HK-2 (cell line): ENCODE measurements around the gene MFAP3L.

Experiments
- DNase-seq: peaks from one replicate; pipeline ENCODE4 v3.0.0-alpha.2; 2018; ENCODE audit not compliant: unreplicated experiment

MFAP3L gene

DNA sequence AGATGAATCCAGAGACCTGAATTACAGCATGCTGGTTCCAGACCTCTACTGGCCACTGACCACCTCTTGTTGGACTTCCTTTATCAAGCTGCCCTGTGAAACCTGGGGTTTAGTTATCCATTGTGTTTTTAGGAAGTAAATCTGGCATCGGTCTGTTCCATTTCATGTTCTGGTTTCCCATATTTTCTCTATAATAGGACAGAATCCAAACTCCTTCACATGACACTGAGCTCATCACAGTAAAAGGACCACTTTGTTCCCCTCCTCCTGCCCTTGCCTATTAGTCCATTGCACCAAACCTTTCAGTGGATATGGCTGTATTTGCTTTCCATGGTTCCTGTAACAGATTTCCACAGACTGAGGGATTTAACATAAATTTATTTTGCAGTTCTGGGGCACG is 4.0 kb downstream of the MFAP3L start:
- DNase-seq, result no peak

DNA sequence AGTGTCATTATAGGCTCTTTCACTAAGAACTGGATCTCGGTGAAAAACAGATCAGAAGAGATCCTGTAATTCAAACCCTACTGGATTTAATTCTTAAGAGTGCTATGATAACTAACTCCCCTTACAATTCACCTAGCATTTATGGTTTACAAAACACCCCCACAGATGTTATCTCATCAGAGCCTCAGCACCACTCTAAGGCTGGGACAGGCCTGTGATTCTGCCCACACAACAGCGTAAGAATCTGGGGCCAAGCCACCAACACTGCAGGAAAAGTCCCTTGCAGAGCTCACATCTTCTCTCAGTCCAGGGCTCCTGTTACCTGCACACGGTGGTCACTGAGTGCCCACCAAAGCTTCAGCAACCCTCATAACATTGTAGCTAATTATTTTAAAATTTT is 8.9 kb downstream of the MFAP3L start:
- no peak for DNase-seq

- no peak for DNase-seq
Observed at GRCh38 chr4:170015285-170015684, 10.9 kb downstream of the MFAP3L start.

- no peak for DNase-seq
Observed at GRCh38 chr4:170014359-170015011, 11.7 kb downstream of the MFAP3L start.

DNA sequence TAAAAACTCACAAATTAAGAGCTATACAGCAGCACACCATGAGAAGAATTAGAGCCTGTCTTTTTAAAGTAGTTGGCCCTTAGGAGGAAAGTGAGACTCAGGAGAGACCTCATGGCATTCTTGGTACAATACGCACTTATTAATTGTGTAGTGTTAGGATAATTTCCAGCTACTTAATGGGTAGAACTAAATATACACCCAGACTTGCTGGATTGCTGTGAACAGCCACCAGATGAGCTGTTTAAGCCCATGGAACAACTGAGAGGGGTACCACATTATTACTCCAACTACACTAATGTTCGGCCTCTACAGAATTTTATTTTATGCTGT is 13.6 kb downstream of the MFAP3L start:
- no peak for DNase-seq

- DNase-seq, result no peak
Observed at GRCh38 chr4:170011921-170012628, 14.1 kb downstream of the MFAP3L start.

DNA sequence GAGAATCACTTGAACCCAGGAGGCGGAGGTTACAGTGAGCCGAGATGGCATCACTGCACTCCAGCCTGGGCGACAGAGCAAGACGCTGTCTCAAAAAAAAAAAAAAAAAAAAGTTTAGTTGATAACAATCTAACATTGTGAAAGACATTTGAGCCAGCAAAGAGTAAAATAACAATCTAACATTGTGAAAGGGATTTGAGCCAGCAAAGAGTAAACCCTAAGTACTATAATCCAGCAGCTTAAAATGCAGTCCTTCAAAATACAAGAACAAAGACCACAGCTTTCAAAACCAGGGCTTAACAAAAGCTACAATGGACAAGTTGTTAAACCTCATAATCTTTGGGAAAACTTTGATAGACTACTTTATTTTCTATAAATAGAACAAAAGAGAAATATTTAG is 16.9 kb downstream of the MFAP3L start:
- no peak for DNase-seq

GRCh38 chr4:170008801-170009200 is 17.4 kb downstream of the MFAP3L start:
- DNase-seq, result no peak

- DNase-seq, result no peak
Observed at GRCh38 chr4:170008371-170008770, 17.8 kb downstream of the MFAP3L start.

DNA sequence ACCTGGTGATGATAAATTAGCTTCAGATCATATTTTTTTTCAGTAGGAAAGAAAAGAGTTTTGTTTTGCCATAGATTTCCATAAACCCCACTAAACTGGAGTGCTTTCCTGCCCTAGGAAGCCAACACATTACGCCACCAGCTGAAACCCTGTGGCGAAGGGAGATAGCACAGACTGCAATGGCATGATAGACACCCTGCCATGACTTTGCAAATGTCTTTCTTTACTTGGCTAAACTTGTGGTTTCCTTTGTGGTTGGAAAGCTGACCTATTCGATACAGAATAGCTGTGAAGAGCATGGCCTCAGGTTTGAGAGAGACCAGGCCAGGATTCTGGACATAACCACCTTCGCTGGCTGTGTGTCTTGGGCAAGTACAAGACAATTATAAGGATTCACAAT is 19.1 kb downstream of the MFAP3L start:
- no peak for DNase-seq

- DNase-seq, result no peak
Observed at GRCh38 chr4:170005472-170005871, 20.7 kb downstream of the MFAP3L start.

- DNase-seq, result no peak
Observed at GRCh38 chr4:170004651-170005295, 21.4 kb downstream of the MFAP3L start.

GRCh38 chr4:170003071-170004070 is 22.8 kb downstream of the MFAP3L start:
- no peak for DNase-seq

DNA sequence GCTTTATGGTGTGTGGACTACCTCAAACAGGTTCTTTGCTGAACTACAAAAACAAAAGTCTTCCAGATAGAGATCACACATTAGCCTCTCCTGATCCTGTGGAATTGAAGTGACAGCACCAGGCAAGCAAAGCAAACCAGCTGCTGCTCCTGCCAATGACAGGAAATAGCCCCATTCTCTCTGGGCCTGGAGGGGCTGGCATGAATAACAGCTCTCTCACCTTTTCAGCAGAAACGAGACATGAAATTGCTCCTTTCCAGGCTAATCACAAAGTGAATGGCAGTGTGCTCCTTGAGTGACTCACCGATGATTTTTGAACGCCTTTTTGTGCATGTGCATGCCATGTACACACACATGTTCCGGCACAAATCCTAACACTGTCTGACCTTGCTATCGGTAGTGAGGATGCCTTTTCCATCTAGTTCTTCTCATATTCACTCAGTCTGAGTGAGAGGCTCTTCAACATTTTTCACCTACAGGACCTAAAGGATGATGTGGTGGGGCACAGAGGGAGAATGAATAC is 24.4 kb downstream of the MFAP3L start:
- DNase-seq, result no peak

DNA sequence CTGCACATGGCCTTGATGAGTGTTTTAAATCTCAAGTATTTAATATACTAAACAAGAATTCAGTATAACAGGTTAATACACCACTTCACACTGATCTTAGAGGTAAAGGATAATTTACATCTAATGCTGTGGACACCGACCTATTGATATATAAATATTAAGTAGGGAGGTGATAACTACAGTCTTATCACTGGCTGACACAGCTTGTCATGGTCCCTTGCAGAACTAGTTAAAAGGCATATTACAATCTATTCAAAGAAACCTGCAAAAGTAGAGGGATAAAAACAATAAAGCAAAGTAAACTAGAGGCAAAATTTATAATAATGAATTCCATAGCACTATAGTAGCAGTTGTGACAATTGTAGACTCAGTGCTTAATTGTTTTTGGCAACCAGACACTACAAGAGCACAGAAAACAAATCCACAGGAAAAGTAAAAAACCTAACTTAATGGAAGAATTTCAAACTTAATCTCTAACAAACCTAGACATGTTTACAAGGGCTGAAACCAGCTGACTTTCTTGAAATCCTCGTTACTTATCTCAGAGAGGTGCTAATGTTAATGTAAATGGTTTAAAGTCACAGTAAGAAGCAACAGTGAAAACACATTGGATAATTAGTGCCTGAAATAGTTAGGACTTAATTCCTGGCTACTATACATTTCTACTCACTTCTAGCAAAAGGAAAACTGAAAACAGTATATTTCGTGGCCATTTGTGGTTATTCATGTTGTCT is 25.0 kb downstream of the MFAP3L start:
- no peak for DNase-seq

DNA sequence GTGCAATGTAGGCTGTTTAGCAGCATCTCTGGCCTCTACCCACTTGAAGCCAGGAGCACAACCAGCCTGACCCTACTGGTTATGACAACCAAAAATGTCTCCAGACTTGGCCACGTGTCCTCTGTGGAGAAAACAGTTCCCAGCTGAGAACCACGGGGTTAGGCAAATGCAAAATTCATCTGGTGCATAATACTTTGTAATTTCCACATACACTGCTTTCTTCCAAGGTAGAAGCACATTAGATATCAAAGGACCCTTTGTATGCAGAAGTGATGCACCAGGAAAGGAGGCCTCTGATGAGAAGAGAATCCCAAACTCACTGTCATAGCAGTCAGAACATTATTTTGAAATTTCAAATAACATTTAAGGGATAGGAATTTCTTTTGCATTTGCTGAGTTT is 26.3 kb downstream of the MFAP3L start:
- no peak for DNase-seq

- DNase-seq, result no peak
Observed at GRCh38 chr4:169998981-169999380, 27.2 kb downstream of the MFAP3L start.

GRCh38 chr4:169996379-169997240 is 29.6 kb downstream of the MFAP3L start:
- DNase-seq, result no peak

- DNase-seq, result no peak
Observed at GRCh38 chr4:169993531-169993930, 32.7 kb downstream of the MFAP3L start.

DNA sequence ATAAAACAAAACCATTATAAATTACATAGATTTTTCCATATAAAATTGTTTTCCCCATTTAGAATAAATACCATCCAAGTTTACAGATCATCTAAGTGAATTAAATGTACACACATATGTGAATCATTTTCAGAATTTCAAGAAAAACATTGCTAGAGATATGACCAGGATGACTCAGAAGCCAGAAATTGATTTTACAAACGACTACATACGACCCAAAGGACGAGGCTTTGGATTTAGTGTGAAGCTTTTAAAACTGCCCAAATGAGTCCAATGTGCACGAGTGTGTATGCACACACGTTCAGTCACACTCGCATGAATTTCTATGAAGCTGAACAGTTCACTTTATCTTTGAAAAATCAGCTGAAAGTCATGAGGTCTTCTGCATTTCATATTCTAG is 37.9 kb downstream of the MFAP3L start:
- DNase-seq, result no peak
